Progenitor cell of endocrine pancreas (in vitro differentiated cells): ENCODE measurements around the gene C12orf54. TPM values are rescaled to one million over a fixed set of nuclear protein-coding genes. Genes with fewer than 3 reads are reported as not detected.
"Not testable (repeated sequence)": the region's sequence is repeated elsewhere in the genome, so short reads cannot be mapped to it uniquely, and the experiment has no call there.

ENCODE experiments used
- DNase-seq: peaks from one replicate; pipeline ENCODE4 v3.0.0; 2021; ENCODE audit warnings: low spot score; ENCODE audit not compliant: unreplicated experiment
- H3K27ac Mint-ChIP-seq: 2 replicates; pipeline ENCODE4 v1.8.0; 2021; ENCODE audit warnings: mild to moderate bottlenecking, moderate library complexity, mixed read lengths
- H3K27me3 Mint-ChIP-seq: 2 replicates; pipeline ENCODE4 v1.8.0; 2021; ENCODE audit warnings: mixed read lengths
- H3K36me3 Mint-ChIP-seq: 2 replicates; pipeline ENCODE4 v1.8.0; 2022; ENCODE audit warnings: mixed read lengths; ENCODE audit not compliant: insufficient read depth
- H3K4me1 Mint-ChIP-seq: 2 replicates; pipeline ENCODE4 v1.8.0; 2021; ENCODE audit warnings: low read depth, mixed read lengths
- H3K4me3 Mint-ChIP-seq: 2 replicates; pipeline ENCODE4 v1.8.0; 2021; ENCODE audit warnings: low read depth, mild to moderate bottlenecking, moderate library complexity, mixed read lengths
- H3K9me3 Mint-ChIP-seq: 2 replicates; pipeline ENCODE4 v1.8.0; 2021; ENCODE audit warnings: low read depth, mixed read lengths
- total RNA-seq: library from RNA; stranded (reverse); gene quantifications from 2 replicates; pipeline ENCODE4 v1.2.1, GENCODE V29; 2021
- TF ChIP-seq, protein P1 (sequence below): fragments of 200-600 bp; sonication (generic); IDR thresholded peaks from one replicate; pipeline ENCODE4 v1.5.0; 2021; ENCODE audit warnings: antibody characterized with exemption, mild to moderate bottlenecking; ENCODE audit not compliant: unreplicated experiment

C12orf54 gene
- total RNA-seq, 1 donor from 2014 or later, result not detected

DNA sequence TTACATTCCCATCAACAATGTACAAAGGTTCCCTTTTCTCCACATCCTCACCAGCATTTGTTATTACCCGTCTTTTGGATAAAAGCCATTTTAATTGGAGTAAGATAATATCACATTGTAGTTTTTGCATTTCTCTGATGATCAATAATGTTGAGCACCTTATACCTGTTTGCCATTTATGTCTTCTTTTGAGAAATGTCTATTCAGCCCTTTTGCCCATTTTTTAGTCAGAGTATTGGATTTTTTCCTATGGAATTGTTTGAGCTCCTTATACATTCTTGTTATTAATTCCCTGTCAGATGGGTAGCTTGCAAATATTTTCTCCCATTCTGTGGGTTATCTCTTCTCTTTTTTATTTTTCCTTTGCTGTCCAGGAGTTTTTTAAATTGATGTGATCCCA lies 32.4 kb downstream of the C12orf54 start:
- Mint-ChIP-seq H3K36me3 (no peaks in the 10 kb centered on the region), H3K27me3 (no peaks in the 10 kb centered on the region), H3K4me3 (no peak overlapping the region), H3K4me1 (no peaks in the 10 kb centered on the region), H3K9me3 (peaks cover 29% of the 10 kb centered on the region), H3K27ac (no peak overlapping the region)
- no peak for DNase-seq
- TF ChIP-seq, protein P1, sequence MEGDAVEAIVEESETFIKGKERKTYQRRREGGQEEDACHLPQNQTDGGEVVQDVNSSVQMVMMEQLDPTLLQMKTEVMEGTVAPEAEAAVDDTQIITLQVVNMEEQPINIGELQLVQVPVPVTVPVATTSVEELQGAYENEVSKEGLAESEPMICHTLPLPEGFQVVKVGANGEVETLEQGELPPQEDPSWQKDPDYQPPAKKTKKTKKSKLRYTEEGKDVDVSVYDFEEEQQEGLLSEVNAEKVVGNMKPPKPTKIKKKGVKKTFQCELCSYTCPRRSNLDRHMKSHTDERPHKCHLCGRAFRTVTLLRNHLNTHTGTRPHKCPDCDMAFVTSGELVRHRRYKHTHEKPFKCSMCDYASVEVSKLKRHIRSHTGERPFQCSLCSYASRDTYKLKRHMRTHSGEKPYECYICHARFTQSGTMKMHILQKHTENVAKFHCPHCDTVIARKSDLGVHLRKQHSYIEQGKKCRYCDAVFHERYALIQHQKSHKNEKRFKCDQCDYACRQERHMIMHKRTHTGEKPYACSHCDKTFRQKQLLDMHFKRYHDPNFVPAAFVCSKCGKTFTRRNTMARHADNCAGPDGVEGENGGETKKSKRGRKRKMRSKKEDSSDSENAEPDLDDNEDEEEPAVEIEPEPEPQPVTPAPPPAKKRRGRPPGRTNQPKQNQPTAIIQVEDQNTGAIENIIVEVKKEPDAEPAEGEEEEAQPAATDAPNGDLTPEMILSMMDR, result no peak

DNA sequence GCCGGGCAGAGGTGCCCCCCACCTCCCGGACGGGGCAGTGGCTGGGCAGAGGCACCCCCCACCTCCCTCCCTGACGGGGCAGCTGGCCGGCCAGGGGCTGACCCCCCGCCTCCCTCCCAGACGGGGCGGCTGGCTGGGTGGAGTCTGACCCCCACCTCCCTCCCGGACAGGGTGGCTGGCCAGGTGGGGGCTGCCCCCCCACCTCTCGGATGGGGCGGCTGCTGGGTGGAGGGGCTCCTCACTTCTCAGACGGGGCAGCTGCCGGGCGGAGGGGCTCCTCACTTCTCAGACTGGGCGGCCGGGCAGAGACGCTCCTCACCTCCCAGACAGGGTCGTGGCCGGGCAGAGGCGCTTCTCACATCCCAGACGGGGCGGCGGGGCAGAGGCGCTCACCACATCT lies 38.1 kb downstream of the C12orf54 start:
- H3K27ac Mint-ChIP-seq, DNase-seq, H3K36me3 Mint-ChIP-seq, H3K27me3 Mint-ChIP-seq, H3K9me3 Mint-ChIP-seq, H3K4me3 Mint-ChIP-seq, H3K4me1 Mint-ChIP-seq: not testable (repeated sequence)

DNA sequence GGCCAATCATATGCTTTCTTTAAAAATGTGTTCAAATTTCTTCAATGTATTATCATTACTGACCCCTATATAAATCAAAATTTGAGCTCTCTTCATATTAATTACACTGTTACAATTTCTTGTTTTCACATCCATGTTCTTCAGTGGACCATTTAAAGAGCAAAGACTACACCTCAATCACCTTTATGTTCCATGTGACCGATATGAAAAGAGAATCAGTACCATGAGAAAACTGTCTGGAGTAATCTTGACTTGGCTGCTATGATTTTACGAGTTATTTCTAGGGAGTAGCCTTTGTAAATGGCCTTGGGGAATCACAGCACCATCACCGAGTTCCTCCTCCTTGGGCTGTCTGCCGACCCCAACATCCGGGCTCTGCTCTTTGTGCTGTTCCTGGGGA lies 43.0 kb downstream of the C12orf54 start, which contains the start of gene OR8S1:
Gene OR8S1, plus strand, starts transcription at position 301 of the 400 bp plus-strand sequence. Its CDS starts 0 bp downstream, at position 301.
- no peak within 1 kb of the TSS for H3K4me3 Mint-ChIP-seq
- no peak within 1 kb of the TSS for H3K27ac Mint-ChIP-seq
- H3K36me3 Mint-ChIP-seq, result no peaks in the 10 kb centered on the region
- no peaks in the 10 kb centered on the region for H3K27me3 Mint-ChIP-seq
- H3K9me3 Mint-ChIP-seq, result peaks cover 2% of the 10 kb centered on the region
- TF ChIP-seq, protein P1, result no peak
- DNase-seq, result no peak
- H3K4me1 Mint-ChIP-seq, result no peaks in the 10 kb centered on the region

DNA sequence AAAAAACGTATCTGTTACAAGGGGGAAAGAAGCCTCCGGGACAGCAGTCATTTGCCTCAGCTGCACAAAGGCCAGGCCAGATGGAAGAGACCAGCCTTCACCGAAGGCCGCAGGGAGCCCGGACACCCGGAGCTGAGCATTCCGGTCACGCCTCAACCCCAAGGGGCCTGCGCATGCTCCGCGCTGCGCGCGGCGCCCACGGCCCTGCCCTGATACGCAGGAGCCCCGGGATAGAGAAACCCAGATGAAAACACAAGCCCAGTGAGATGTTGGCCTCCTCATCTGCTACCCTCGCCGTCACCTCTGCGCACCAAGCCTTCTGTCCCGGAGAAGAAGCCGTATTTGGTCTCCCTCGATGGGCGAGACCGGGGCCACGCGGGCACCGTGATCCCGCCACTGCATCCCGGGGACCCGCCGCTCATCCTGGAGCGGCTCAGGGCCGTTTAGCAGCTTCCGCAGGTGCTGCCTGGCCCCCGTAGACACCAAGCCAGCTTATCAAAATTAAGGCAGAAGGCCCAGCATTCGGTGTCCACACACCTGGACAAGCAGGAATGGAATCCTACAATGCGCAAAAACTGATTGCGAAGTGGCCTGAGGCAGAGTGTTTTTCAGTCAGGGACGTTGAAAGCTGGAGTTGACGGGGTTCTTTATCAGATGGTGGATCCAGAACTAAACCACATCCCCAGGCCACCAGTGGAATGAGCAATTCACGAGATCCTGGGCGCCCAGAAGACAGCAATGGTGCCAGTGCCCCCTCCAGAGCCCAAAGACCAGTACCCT lies 45.8 kb downstream of the C12orf54 start:
- H3K9me3 Mint-ChIP-seq, result peaks cover 2% of the 10 kb centered on the region
- H3K27me3 Mint-ChIP-seq, result no peaks in the 10 kb centered on the region
- TF ChIP-seq, protein P1, result no peak
- DNase-seq, result no peak
- no peak overlapping the region for H3K27ac Mint-ChIP-seq
- no peaks in the 10 kb centered on the region for H3K36me3 Mint-ChIP-seq
- H3K4me1 Mint-ChIP-seq, result no peaks in the 10 kb centered on the region
- no peak overlapping the region for H3K4me3 Mint-ChIP-seq

DNA sequence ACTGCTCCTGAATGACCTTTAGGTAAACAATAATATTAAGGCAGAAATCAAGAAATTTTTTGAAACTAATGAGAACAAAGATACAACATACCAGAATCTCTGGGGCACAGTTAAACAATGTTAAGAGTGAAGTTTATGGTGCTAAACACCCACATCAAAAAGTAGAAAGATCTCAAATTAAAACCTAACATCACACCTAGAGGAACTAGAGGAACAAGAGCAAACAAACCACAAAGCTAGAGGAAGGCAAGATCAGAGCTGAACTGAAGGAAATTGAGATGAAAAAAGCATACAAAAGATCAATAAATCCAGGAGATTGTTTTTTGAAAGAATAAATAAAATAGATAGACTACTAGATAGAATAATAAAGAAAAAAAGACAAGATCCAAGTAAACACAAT lies 50.3 kb downstream of the C12orf54 start:
- no peaks in the 10 kb centered on the region for H3K36me3 Mint-ChIP-seq
- no peaks in the 10 kb centered on the region for H3K27me3 Mint-ChIP-seq
- H3K9me3 Mint-ChIP-seq, result peaks cover 10% of the 10 kb centered on the region
- H3K4me1 Mint-ChIP-seq, result no peaks in the 10 kb centered on the region
- no peak overlapping the region for H3K4me3 Mint-ChIP-seq
- DNase-seq, result no peak
- TF ChIP-seq, protein P1, result no peak
- H3K27ac Mint-ChIP-seq, result no peak overlapping the region

DNA sequence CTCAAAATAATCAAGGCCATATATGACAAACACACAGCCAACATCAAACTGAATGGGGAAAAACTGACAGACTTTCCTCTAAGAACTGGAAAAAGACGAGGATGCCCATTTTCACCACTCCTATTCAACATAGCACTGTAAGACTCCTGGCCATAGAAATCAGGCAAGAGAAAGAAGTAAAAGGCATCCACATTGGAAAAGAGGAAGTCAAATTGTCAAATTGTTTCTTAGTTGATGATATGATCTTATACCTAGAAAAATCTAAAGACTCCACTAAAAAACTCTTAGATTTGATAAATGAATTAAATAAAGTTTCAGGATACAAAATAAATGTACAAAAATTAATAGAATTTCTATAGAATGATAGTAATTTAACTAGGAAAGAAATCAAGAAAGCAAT lies 54.3 kb downstream of the C12orf54 start:
- no peak for DNase-seq
- H3K27me3 Mint-ChIP-seq, result no peaks in the 10 kb centered on the region
- H3K4me3 Mint-ChIP-seq, result no peak overlapping the region
- H3K4me1 Mint-ChIP-seq, result no peaks in the 10 kb centered on the region
- peaks cover 10% of the 10 kb centered on the region for H3K9me3 Mint-ChIP-seq
- H3K27ac Mint-ChIP-seq, result no peak overlapping the region
- no peaks in the 10 kb centered on the region for H3K36me3 Mint-ChIP-seq
- TF ChIP-seq, protein P1, result no peak
